ENCODE data around the gene OAS3. TPM values are rescaled to one million over a fixed set of nuclear protein-coding genes. Genes with fewer than 3 reads are reported as not detected.
A peak's percentile ranks its signal among the peaks of the same experiment; 100 is the strongest.

OAS3 gene
- total and polyA plus RNA-seq, 9 of the 15 experiments (the other 6 are each of a cell fraction or from before 2014, with no cell fraction given) = 0.21 to 2.0 (median 0.83) TPM

GRCh38 chr12:112900298-112901145 is 37.8 kb upstream of the OAS3 start (continued):
- TF ChIP-seq MLLT1 (IDR thresholded peaks at IDR 0.05) = peak in 1 of 2 experiments; percentile 87; a peak in 2 of 4 replicates
- no peak for TF ChIP-seq TRIM24 (IDR thresholded peaks at IDR 0.05)
- TF ChIP-seq ZFP36 (IDR thresholded peaks at IDR 0.05; ENCODE audit: low read depth, low read length, partially characterized antibody) = no peak
- TF ChIP-seq RAD21 (CRISPR knock-in tag; conservative IDR thresholded peaks at IDR 0.05 in 1 of 2, IDR thresholded peaks at IDR 0.05 in 1 of 2) = peak; percentile 17 to 60; a peak in 2 of 4 replicates
- no peak for TF ChIP-seq ZNF79 (CRISPR knock-in tag; IDR thresholded peaks at IDR 0.05; ENCODE audit: low read depth)
- no peak for TF ChIP-seq PRDM10 (IDR thresholded peaks at IDR 0.05; ENCODE audit: partially characterized antibody)
- no peak for TF ChIP-seq PPARD (CRISPR knock-in tag; IDR thresholded peaks at IDR 0.05)
- TF ChIP-seq TOE1 (IDR thresholded peaks at IDR 0.05; ENCODE audit: borderline replicate concordance) = no peak
- no peak for TF ChIP-seq TOE1 (CRISPR knock-in tag; IDR thresholded peaks at IDR 0.05; ENCODE audit: borderline replicate concordance, low read depth)
- no peak for TF ChIP-seq TAL1 (IDR thresholded peaks at IDR 0.05)
- no peak for TF ChIP-seq NCOR1 (IDR thresholded peaks at IDR 0.05)
- peak in 1 of 2 experiments; percentile 63; a peak in 1 of 4 replicates for TF ChIP-seq ZMIZ1 (IDR thresholded peaks at IDR 0.05; ENCODE audit: low read depth in 2 of 2, low read length in 2 of 2)
- TF ChIP-seq DACH1 (IDR thresholded peaks at IDR 0.05; ENCODE audit: partially characterized antibody) = peak; percentile 54
- TF ChIP-seq ZBTB17 (CRISPR knock-in tag; IDR thresholded peaks at IDR 0.05) = peak; percentile 93
- peak; percentile 55 for TF ChIP-seq TFAP4 (CRISPR knock-in tag; IDR thresholded peaks at IDR 0.05; ENCODE audit: borderline replicate concordance)
- TF ChIP-seq RAD51 (IDR thresholded peaks at IDR 0.05; ENCODE audit: borderline replicate concordance, low read depth) = no peak
